WTC11 (cell line): ENCODE results near the gene HPS3. TPM values are rescaled to one million over a fixed set of nuclear protein-coding genes. Genes with fewer than 3 reads are reported as not detected.

Experiments
- ATAC-seq: fragments of 200-7000 bp; cut with Tn5 transposase; 2 replicates; pipeline ENCODE4 v1.10.0; 2021; ENCODE audit warnings: mild to moderate bottlenecking, moderate library complexity
- CTCF ChIA-PET: fragments of 300-600 bp; sonication (Branson Sonifier 250); formaldehyde crosslinking; loops from one replicate; lab custom pipeline; 2021; ENCODE audit warnings: antibody characterized with exemption; lab: Charles Lee
- POLR2A ChIA-PET: fragments of 350-600 bp; sonication (Branson Sonifier 250); formaldehyde crosslinking; loops from one replicate; lab custom pipeline; 2021; ENCODE audit warnings: antibody characterized with exemption; lab: Charles Lee
- DNase-seq: peaks from one replicate; pipeline ENCODE4 v3.0.0; 2021; ENCODE audit warnings: low spot score
- H3K27ac Mint-ChIP-seq: 2 replicates; pipeline ENCODE4 v1.8.0; 2021; ENCODE audit warnings: mixed read lengths
- H3K27me3 Mint-ChIP-seq: 2 replicates; pipeline ENCODE4 v1.8.0; 2021; ENCODE audit warnings: low read depth, mild to moderate bottlenecking, moderate library complexity, mixed read lengths
- H3K36me3 Mint-ChIP-seq: 2 replicates; pipeline ENCODE4 v1.8.0; 2021; ENCODE audit warnings: mixed read lengths
- H3K4me1 Mint-ChIP-seq: 2 replicates; pipeline ENCODE4 v1.8.0; 2022; ENCODE audit warnings: mixed read lengths
- H3K4me3 Mint-ChIP-seq: 2 replicates; pipeline ENCODE4 v1.8.0; 2021; ENCODE audit warnings: mild to moderate bottlenecking, moderate library complexity, mixed read lengths
- H3K9me3 Mint-ChIP-seq: 2 replicates; pipeline ENCODE4 v1.8.0; 2021; ENCODE audit warnings: mixed read lengths
- AR ChIP-seq: fragments of 250-450 bp; sonication (Bioruptor Pico); IDR thresholded peaks from 2 replicates; pipeline ENCODE4 v1.9.0; 2021; ENCODE audit warnings: mild to moderate bottlenecking
- ATF1 ChIP-seq: sonication (generic); formaldehyde crosslinking; IDR thresholded peaks from 2 replicates; pipeline ENCODE4 v1.8.1; 2023; ENCODE audit warnings: mild to moderate bottlenecking, moderate library complexity, missing genetic modification reagents
- ATF3 ChIP-seq: sonication (generic); formaldehyde crosslinking; conservative IDR thresholded peaks from 2 replicates; pipeline ENCODE4 v1.8.1; 2022; ENCODE audit warnings: mild to moderate bottlenecking, missing genetic modification reagents
- CBFB ChIP-seq: sonication (generic); formaldehyde crosslinking; IDR thresholded peaks from 2 replicates; pipeline ENCODE4 v1.8.1; 2022; ENCODE audit warnings: mild to moderate bottlenecking, low read depth, missing genetic modification reagents
- E2F1 ChIP-seq: sonication (generic); formaldehyde crosslinking; IDR thresholded peaks from 2 replicates; pipeline ENCODE4 v1.8.0; 2022; ENCODE audit warnings: mild to moderate bottlenecking, missing genetic modification reagents
- E2F4 ChIP-seq: sonication (generic); formaldehyde crosslinking; IDR thresholded peaks from 2 replicates; pipeline ENCODE4 v1.8.1; 2022; ENCODE audit warnings: low read depth, mild to moderate bottlenecking, moderate library complexity, missing genetic modification reagents, borderline replicate concordance
- EMX1 ChIP-seq: fragments of 250-450 bp; sonication (Bioruptor Pico); IDR thresholded peaks from 2 replicates; pipeline ENCODE4 v1.8.0; 2021; ENCODE audit warnings: mild to moderate bottlenecking
- ESRRA ChIP-seq: sonication (generic); formaldehyde crosslinking; IDR thresholded peaks from 2 replicates; pipeline ENCODE4 v1.8.1; 2022; ENCODE audit warnings: mild to moderate bottlenecking, missing genetic modification reagents, borderline replicate concordance
- GTF2I ChIP-seq: fragments of 250-450 bp; sonication (Bioruptor Pico); conservative IDR thresholded peaks from 2 replicates; pipeline ENCODE4 v1.4.0; 2021; ENCODE audit warnings: mild to moderate bottlenecking
- JUN ChIP-seq: sonication (generic); formaldehyde crosslinking; IDR thresholded peaks from 2 replicates; pipeline ENCODE4 v1.8.0; 2023; ENCODE audit warnings: mild to moderate bottlenecking, missing genetic modification reagents
- MXD4 ChIP-seq: fragments of 250-450 bp; sonication (Bioruptor Pico); IDR thresholded peaks from 2 replicates; pipeline ENCODE4 v1.8.0; 2021; ENCODE audit warnings: mild to moderate bottlenecking, moderate library complexity, borderline replicate concordance
- NFYB ChIP-seq: sonication (generic); formaldehyde crosslinking; conservative IDR thresholded peaks from 2 replicates; pipeline ENCODE4 v1.8.0; 2022; ENCODE audit warnings: low read depth, missing genetic modification reagents
- OVOL2 ChIP-seq: fragments of 250-450 bp; sonication (Bioruptor Pico); IDR thresholded peaks from 2 replicates; pipeline ENCODE4 v1.9.0; 2021; ENCODE audit warnings: mild to moderate bottlenecking, borderline replicate concordance
- STAT6 ChIP-seq: sonication (generic); formaldehyde crosslinking; conservative IDR thresholded peaks from 2 replicates; pipeline ENCODE4 v1.8.1; 2023; ENCODE audit warnings: mild to moderate bottlenecking, low read depth, missing genetic modification reagents, moderate library complexity
- TEAD1 ChIP-seq: sonication (generic); formaldehyde crosslinking; IDR thresholded peaks from 2 replicates; pipeline ENCODE4 v1.8.0; 2022; ENCODE audit warnings: mild to moderate bottlenecking, missing genetic modification reagents
- TP53 ChIP-seq: sonication (generic); formaldehyde crosslinking; IDR thresholded peaks from 2 replicates; pipeline ENCODE4 v1.8.1; 2023; ENCODE audit warnings: mild to moderate bottlenecking, missing genetic modification reagents
- ZNF121 ChIP-seq: sonication (generic); formaldehyde crosslinking; IDR thresholded peaks from 2 replicates; pipeline ENCODE4 v1.8.0; 2023; ENCODE audit warnings: missing genetic modification reagents
- ZNF138 ChIP-seq: sonication (generic); formaldehyde crosslinking; conservative IDR thresholded peaks from 2 replicates; pipeline ENCODE4 v1.8.1; 2022; ENCODE audit warnings: mild to moderate bottlenecking, moderate library complexity, missing genetic modification reagents
- ZNF232 ChIP-seq: sonication (generic); formaldehyde crosslinking; IDR thresholded peaks from 2 replicates; pipeline ENCODE4 v1.8.0; 2022; ENCODE audit warnings: mild to moderate bottlenecking, missing genetic modification reagents
- total RNA-seq: library from RNA; stranded (reverse); gene quantifications from 3 replicates; pipeline ENCODE4 v1.2.3, GENCODE V29; 2021
- TF ChIP-seq, protein P1 (sequence below): sonication (generic); formaldehyde crosslinking; IDR thresholded peaks from 2 replicates; pipeline ENCODE4 v1.8.1; 2023; ENCODE audit warnings: mild to moderate bottlenecking, missing genetic modification reagents
- TF ChIP-seq, protein P2 (sequence below): sonication (generic); formaldehyde crosslinking; IDR thresholded peaks from 2 replicates; pipeline ENCODE4 v1.8.0; 2022; ENCODE audit warnings: mild to moderate bottlenecking, missing genetic modification reagents
- TF ChIP-seq, protein P3 (sequence below): fragments of 200-600 bp; IDR thresholded peaks from 2 replicates; pipeline ENCODE4 v1.8.0; 2022; ENCODE audit warnings: antibody characterized with exemption

HPS3 gene
- total RNA-seq, 1 experiment from 2014 or later, result 51.3 TPM

- Mint-ChIP-seq H3K36me3 (peaks cover 4% of the 10 kb centered on the region; the same call in 1 of the 2 replicates), H3K4me1 (no peaks in the 10 kb centered on the region), H3K9me3 (peaks cover 4% of the 10 kb centered on the region), H3K4me3 (no peak overlapping the region), H3K27me3 (peaks cover 23% of the 10 kb centered on the region), H3K27ac (no peak overlapping the region)
- no peak for TF ChIP-seq MXD4 (CRISPR knock-in tag)
- TF ChIP-seq JUN (CRISPR knock-in tag), result no peak
- TF ChIP-seq E2F1, result no peak
- TF ChIP-seq ZNF121 (CRISPR knock-in tag), result no peak
- no peak for TF ChIP-seq EMX1 (CRISPR knock-in tag)
- no peak for TF ChIP-seq NFYB
- no peak for TF ChIP-seq OVOL2
- DNase-seq (no peak), ATAC-seq (no peak)
- ChIA-PET CTCF (interaction anchor here (1.2 to 2.1 kb wide), 2 partner anchors 133 to 135 kb away, joined by 5 to 7 read pairs; no protein-coding TSS in a partner anchor), POLR2A (no interaction called here)
These were observed 38.5 kb upstream of the HPS3 start for GRCh38 chr3:149090907-149091306.

GRCh38 chr3:149091983-149092382, 37.5 kb upstream of the HPS3 start:
- H3K36me3 Mint-ChIP-seq, result peaks cover 2% of the 10 kb centered on the region

More at GRCh38 chr3:149091983-149092382, 37.5 kb upstream of the HPS3 start:
- DNase-seq (no peak), ATAC-seq (no peak)
- Mint-ChIP-seq H3K27me3 (peaks cover 18% of the 10 kb centered on the region), H3K4me3 (no peak overlapping the region), H3K9me3 (peaks cover 2% of the 10 kb centered on the region), H3K4me1 (no peaks in the 10 kb centered on the region), H3K27ac (no peak overlapping the region)
- TF ChIP-seq E2F4 (CRISPR knock-in tag) (no peak), ATF1 (no peak), TP53 (CRISPR knock-in tag) (no peak), ZNF138 (CRISPR knock-in tag) (no peak), TEAD1 (CRISPR knock-in tag) (no peak), CBFB (no peak), AR (no peak), ATF3 (CRISPR knock-in tag) (no peak), ZNF232 (CRISPR knock-in tag) (no peak), STAT6 (CRISPR knock-in tag) (no peak), GTF2I (CRISPR knock-in tag) (no peak), ESRRA (CRISPR knock-in tag) (no peak)
- TF ChIP-seq, protein P1, sequence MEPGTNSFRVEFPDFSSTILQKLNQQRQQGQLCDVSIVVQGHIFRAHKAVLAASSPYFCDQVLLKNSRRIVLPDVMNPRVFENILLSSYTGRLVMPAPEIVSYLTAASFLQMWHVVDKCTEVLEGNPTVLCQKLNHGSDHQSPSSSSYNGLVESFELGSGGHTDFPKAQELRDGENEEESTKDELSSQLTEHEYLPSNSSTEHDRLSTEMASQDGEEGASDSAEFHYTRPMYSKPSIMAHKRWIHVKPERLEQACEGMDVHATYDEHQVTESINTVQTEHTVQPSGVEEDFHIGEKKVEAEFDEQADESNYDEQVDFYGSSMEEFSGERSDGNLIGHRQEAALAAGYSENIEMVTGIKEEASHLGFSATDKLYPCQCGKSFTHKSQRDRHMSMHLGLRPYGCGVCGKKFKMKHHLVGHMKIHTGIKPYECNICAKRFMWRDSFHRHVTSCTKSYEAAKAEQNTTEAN, result no peak
- TF ChIP-seq, protein P2, sequence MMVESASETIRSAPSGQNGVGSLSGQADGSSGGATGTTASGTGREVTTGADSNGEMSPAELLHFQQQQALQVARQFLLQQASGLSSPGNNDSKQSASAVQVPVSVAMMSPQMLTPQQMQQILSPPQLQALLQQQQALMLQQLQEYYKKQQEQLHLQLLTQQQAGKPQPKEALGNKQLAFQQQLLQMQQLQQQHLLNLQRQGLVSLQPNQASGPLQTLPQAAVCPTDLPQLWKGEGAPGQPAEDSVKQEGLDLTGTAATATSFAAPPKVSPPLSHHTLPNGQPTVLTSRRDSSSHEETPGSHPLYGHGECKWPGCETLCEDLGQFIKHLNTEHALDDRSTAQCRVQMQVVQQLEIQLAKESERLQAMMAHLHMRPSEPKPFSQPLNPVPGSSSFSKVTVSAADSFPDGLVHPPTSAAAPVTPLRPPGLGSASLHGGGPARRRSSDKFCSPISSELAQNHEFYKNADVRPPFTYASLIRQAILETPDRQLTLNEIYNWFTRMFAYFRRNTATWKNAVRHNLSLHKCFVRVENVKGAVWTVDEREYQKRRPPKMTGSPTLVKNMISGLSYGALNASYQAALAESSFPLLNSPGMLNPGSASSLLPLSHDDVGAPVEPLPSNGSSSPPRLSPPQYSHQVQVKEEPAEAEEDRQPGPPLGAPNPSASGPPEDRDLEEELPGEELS, result no peak
- TF ChIP-seq, protein P3, sequence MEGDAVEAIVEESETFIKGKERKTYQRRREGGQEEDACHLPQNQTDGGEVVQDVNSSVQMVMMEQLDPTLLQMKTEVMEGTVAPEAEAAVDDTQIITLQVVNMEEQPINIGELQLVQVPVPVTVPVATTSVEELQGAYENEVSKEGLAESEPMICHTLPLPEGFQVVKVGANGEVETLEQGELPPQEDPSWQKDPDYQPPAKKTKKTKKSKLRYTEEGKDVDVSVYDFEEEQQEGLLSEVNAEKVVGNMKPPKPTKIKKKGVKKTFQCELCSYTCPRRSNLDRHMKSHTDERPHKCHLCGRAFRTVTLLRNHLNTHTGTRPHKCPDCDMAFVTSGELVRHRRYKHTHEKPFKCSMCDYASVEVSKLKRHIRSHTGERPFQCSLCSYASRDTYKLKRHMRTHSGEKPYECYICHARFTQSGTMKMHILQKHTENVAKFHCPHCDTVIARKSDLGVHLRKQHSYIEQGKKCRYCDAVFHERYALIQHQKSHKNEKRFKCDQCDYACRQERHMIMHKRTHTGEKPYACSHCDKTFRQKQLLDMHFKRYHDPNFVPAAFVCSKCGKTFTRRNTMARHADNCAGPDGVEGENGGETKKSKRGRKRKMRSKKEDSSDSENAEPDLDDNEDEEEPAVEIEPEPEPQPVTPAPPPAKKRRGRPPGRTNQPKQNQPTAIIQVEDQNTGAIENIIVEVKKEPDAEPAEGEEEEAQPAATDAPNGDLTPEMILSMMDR, result no peak
- ChIA-PET POLR2A (no interaction called here), CTCF (interaction anchor here (0.6 kb wide), 1 partner anchor 137 kb away, joined by 4 read pairs; no protein-coding TSS in a partner anchor)
